RCC 7860 (cell line): ENCODE measurements around the gene MTX2.
"Not testable (repeated sequence)": the region's sequence is repeated elsewhere in the genome, so short reads cannot be mapped to it uniquely, and the experiment has no call there.

Experiments used
- DNase-seq: peaks from one replicate; pipeline ENCODE4 v3.0.0-alpha.2; 2015; ENCODE audit warnings: low spot score
- FAIRE-seq: peaks from 2 replicates; lab custom pipeline; 2012; peaks lifted over from hg19 to GRCh38; lab: Jason Lieb, UNC

MTX2 gene

GRCh38 chr2:176284461-176285049, 15.3 kb downstream of the MTX2 start:
- FAIRE-seq (no peak), DNase-seq (no peak)

GRCh38 chr2:176285321-176285720, 16.1 kb downstream of the MTX2 start:
- FAIRE-seq, result peak; percentile 16
- DNase-seq, result no peak

- FAIRE-seq (no peak), DNase-seq (no peak)
These were observed 22.1 kb downstream of the MTX2 start for GRCh38 chr2:176291335-176291734.

GRCh38 chr2:176291809-176292283, 22.6 kb downstream of the MTX2 start:
- no peak for DNase-seq
- FAIRE-seq, result no peak

- DNase-seq, result no peak
- FAIRE-seq, result no peak
These were observed 23.4 kb downstream of the MTX2 start for GRCh38 chr2:176292608-176293007.

- DNase-seq (no peak), FAIRE-seq (no peak)
These were observed 24.1 kb downstream of the MTX2 start for GRCh38 chr2:176293334-176293733.

GRCh38 chr2:176297067-176297466, 27.8 kb downstream of the MTX2 start:
- DNase-seq (no peak), FAIRE-seq (peak; percentile 80)

GRCh38 chr2:176297737-176298136, 28.5 kb downstream of the MTX2 start:
- DNase-seq (no peak), FAIRE-seq (no peak)

- not testable (repeated sequence) for DNase-seq, FAIRE-seq
These were observed 36.8 kb downstream of the MTX2 start for GRCh38 chr2:176306020-176306419.

GRCh38 chr2:176317199-176317598, 48.0 kb downstream of the MTX2 start:
- FAIRE-seq (no peak), DNase-seq (no peak)

- no peak for FAIRE-seq
- DNase-seq, result no peak
These were observed 48.4 kb downstream of the MTX2 start for GRCh38 chr2:176317623-176318065.

GRCh38 chr2:176321916-176322315, 52.7 kb downstream of the MTX2 start:
- no peak for DNase-seq
- FAIRE-seq, result no peak

GRCh38 chr2:176324862-176325261, 55.6 kb downstream of the MTX2 start:
- peak; percentile 99 for FAIRE-seq
- peak; percentile 67 for DNase-seq

GRCh38 chr2:176325732-176326131, 56.5 kb downstream of the MTX2 start:
- no peak for FAIRE-seq
- DNase-seq, result no peak

GRCh38 chr2:176328149-176328548, 58.9 kb downstream of the MTX2 start:
- FAIRE-seq (no peak), DNase-seq (no peak)

- no peak for DNase-seq
- no peak for FAIRE-seq
These were observed 61.4 kb downstream of the MTX2 start for GRCh38 chr2:176330612-176331011.

- FAIRE-seq (no peak), DNase-seq (no peak)
These were observed 62.4 kb downstream of the MTX2 start for GRCh38 chr2:176331646-176332045.

- FAIRE-seq (no peak), DNase-seq (no peak)
These were observed 65.5 kb downstream of the MTX2 start for GRCh38 chr2:176334729-176335128.

- no peak for DNase-seq
- FAIRE-seq, result no peak
These were observed 69.2 kb downstream of the MTX2 start for GRCh38 chr2:176338395-176338794.

- DNase-seq (no peak), FAIRE-seq (no peak)
These were observed 70.0 kb downstream of the MTX2 start for GRCh38 chr2:176339208-176339607.

GRCh38 chr2:176356251-176356650, 87.0 kb downstream of the MTX2 start:
- FAIRE-seq (no peak), DNase-seq (no peak)

GRCh38 chr2:176364273-176364977, 95.2 kb downstream of the MTX2 start:
- FAIRE-seq (no peak), DNase-seq (no peak)
